ENCODE results near the gene TMEM132D.

Gene TMEM132D

GRCh38 chr12:129467726-129468125 lies 436.1 kb downstream of the TMEM132D start:
- DNase-seq (ENCODE audit: low read depth in 4 of 4, low spot score in 1 of 4): no peak

- DNase-seq (ENCODE audit: low read depth in 4 of 4, low spot score in 1 of 4): no peak
Observed at GRCh38 chr12:129467289-129467688, 436.5 kb downstream of the TMEM132D start.

GRCh38 chr12:129466499-129466898 lies 437.3 kb downstream of the TMEM132D start:
- no peak for DNase-seq (ENCODE audit: low read depth in 4 of 4, low spot score in 1 of 4)

GRCh38 chr12:129459886-129460285 lies 443.9 kb downstream of the TMEM132D start:
- DNase-seq (ENCODE audit: low read depth in 4 of 4, low spot score in 1 of 4): no peak

- DNase-seq (ENCODE audit: low read depth in 4 of 4, low spot score in 1 of 4): no peak
Observed at GRCh38 chr12:129446696-129447095, 457.1 kb downstream of the TMEM132D start.

GRCh38 chr12:129440278-129440677 lies 463.5 kb downstream of the TMEM132D start:
- no peak for DNase-seq (ENCODE audit: low read depth in 4 of 4, low spot score in 1 of 4)

GRCh38 chr12:129434790-129435189 lies 469.0 kb downstream of the TMEM132D start:
- no peak for DNase-seq (ENCODE audit: low read depth in 4 of 4, low spot score in 1 of 4)

GRCh38 chr12:129428240-129428936 lies 475.4 kb downstream of the TMEM132D start:
- no peak for DNase-seq (ENCODE audit: low read depth in 4 of 4, low spot score in 1 of 4)

- no peak for DNase-seq (ENCODE audit: low read depth in 4 of 4, low spot score in 1 of 4)
Observed at GRCh38 chr12:129423041-129423580, 480.7 kb downstream of the TMEM132D start.

GRCh38 chr12:129413295-129413694 lies 490.5 kb downstream of the TMEM132D start:
- DNase-seq (ENCODE audit: low read depth in 4 of 4, low spot score in 1 of 4): no peak

- DNase-seq (ENCODE audit: low read depth in 4 of 4, low spot score in 1 of 4): no peak
Observed at GRCh38 chr12:129409281-129409680, 494.5 kb downstream of the TMEM132D start.

GRCh38 chr12:129404556-129404955 lies 499.3 kb downstream of the TMEM132D start:
- no peak for DNase-seq (ENCODE audit: low read depth in 4 of 4, low spot score in 1 of 4)

- no peak for DNase-seq (ENCODE audit: low read depth in 4 of 4, low spot score in 1 of 4)
Observed at GRCh38 chr12:129401572-129401971, 502.3 kb downstream of the TMEM132D start.

GRCh38 chr12:129394177-129394825 lies 509.5 kb downstream of the TMEM132D start:
- no peak for DNase-seq (ENCODE audit: low read depth in 4 of 4, low spot score in 1 of 4)

- no peak for DNase-seq (ENCODE audit: low read depth in 4 of 4, low spot score in 1 of 4)
Observed at GRCh38 chr12:129393357-129393937, 510.4 kb downstream of the TMEM132D start.

- no peak for DNase-seq (ENCODE audit: low read depth in 4 of 4, low spot score in 1 of 4)
Observed at GRCh38 chr12:129385637-129385990, 518.2 kb downstream of the TMEM132D start.

- no peak for DNase-seq (ENCODE audit: low read depth in 4 of 4, low spot score in 1 of 4)
Observed at GRCh38 chr12:129383956-129384355, 519.9 kb downstream of the TMEM132D start.

GRCh38 chr12:129381715-129382114 lies 522.1 kb downstream of the TMEM132D start:
- no peak for DNase-seq (ENCODE audit: low read depth in 4 of 4, low spot score in 1 of 4)

GRCh38 chr12:129379076-129379804 lies 524.6 kb downstream of the TMEM132D start:
- no peak for DNase-seq (ENCODE audit: low read depth in 4 of 4, low spot score in 1 of 4)

GRCh38 chr12:129378496-129378895 lies 525.3 kb downstream of the TMEM132D start:
- no peak for DNase-seq (ENCODE audit: low read depth in 4 of 4, low spot score in 1 of 4)

- no peak for DNase-seq (ENCODE audit: low read depth in 4 of 4, low spot score in 1 of 4)
Observed at GRCh38 chr12:129373746-129374145, 530.1 kb downstream of the TMEM132D start.

- DNase-seq (ENCODE audit: low read depth in 4 of 4, low spot score in 1 of 4): no peak
Observed at GRCh38 chr12:129372876-129373275, 530.9 kb downstream of the TMEM132D start.
